ENCODE data around the gene MAP3K5. TPM values are rescaled to one million over a fixed set of nuclear protein-coding genes. Genes with fewer than 3 reads are reported as not detected.
"Not testable (repeated sequence)": the region's sequence is repeated elsewhere in the genome, so short reads cannot be mapped to it uniquely, and the experiment has no call there.

The MAP3K5 gene
- total and polyA plus RNA-seq, 9 of the 15 experiments (the other 6 are each of a cell fraction or from before 2014, with no cell fraction given): 2.2 to 13.0 (median 9.9) TPM

DNA sequence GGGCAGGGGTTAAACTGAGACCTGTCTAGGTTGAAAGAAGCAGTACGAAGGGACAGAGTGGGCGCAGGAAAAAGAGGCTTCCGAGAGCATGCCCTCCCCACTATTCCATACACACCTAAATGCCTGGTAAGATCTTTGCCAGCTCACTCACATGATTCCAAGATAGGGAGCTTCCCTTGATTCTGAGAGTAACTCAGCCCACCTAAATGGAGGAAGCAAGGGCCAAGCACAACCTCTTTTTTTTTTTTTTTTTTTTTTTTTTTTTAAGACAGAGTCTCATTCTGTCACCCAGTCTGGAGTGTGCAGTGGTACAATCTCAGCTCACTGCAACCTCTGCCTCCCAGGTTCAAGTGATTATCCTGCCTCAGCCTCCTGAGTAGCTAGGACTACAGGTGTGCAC is 2.8 kb downstream of the MAP3K5 start:
- H3K36me3 ChIP-seq (ENCODE audit: control insufficient read depth, insufficient read depth, low read length); intact Hi-C loops (cut with micrococcal nuclease); in situ Hi-C loops (cut with MboI); DNase-seq (ENCODE audit: extremely low read depth in 1 of 4, low spot score in 3 of 4); FAIRE-seq; H3K27me3 ChIP-seq (ENCODE audit: control insufficient read depth in 2 of 2, insufficient read depth in 2 of 2, low read length in 2 of 2); BruUV-seq (replicated peaks); H3K9ac ChIP-seq (ENCODE audit: insufficient read depth in 1 of 2, low read depth in 2 of 2, low read length in 2 of 2); ATAC-seq; H3K9me1 ChIP-seq (ENCODE audit: control insufficient read depth, insufficient read depth, low read length); H3K27ac ChIP-seq (ENCODE audit: extremely low read depth, low read depth, low read length); H3K9me3 ChIP-seq (replicated peaks; ENCODE audit: control insufficient read depth, insufficient read depth, low read depth, low read length); H2AFZ ChIP-seq (ENCODE audit: low read depth, low read length); H4K20me1 ChIP-seq (replicated peaks; ENCODE audit: control insufficient read depth, insufficient read depth, low read length): not testable (repeated sequence)
- CTCF ChIA-PET (ENCODE audit: low intra/inter-chr PET ratio): interaction anchor here (0.5 kb wide), 1 partner anchor 179 kb away, joined by 3 read pairs; no protein-coding TSS in a partner anchor
- 68% methylated on average over 3 of the region's 3 CpGs for WGBS (ENCODE audit: insufficient coverage, low coverage, missing lambda C conversion rate)
- H3K4me1 ChIP-seq (replicated peaks in 1 of 2; ENCODE audit: control insufficient read depth in 2 of 2, insufficient read depth in 2 of 2, low read length in 2 of 2): peaks cover 21 to 29% of the 10 kb centered on the region in 2 experiments
- peak overlapping the region; percentile 89 for H3K4me2 ChIP-seq (ENCODE audit: insufficient read depth, low read length)
- H3K79me2 ChIP-seq (ENCODE audit: control insufficient read depth, insufficient read depth, low read length): peaks cover 76% of the 10 kb centered on the region
- POLR2A ChIA-PET: interaction anchor here (0.8 to 1.2 kb wide), 3 partner anchors 27 to 145 kb away, joined by 4 read pairs; no protein-coding TSS in a partner anchor
- H3K4me3 ChIP-seq: peak overlapping the region; percentile 63

DNA sequence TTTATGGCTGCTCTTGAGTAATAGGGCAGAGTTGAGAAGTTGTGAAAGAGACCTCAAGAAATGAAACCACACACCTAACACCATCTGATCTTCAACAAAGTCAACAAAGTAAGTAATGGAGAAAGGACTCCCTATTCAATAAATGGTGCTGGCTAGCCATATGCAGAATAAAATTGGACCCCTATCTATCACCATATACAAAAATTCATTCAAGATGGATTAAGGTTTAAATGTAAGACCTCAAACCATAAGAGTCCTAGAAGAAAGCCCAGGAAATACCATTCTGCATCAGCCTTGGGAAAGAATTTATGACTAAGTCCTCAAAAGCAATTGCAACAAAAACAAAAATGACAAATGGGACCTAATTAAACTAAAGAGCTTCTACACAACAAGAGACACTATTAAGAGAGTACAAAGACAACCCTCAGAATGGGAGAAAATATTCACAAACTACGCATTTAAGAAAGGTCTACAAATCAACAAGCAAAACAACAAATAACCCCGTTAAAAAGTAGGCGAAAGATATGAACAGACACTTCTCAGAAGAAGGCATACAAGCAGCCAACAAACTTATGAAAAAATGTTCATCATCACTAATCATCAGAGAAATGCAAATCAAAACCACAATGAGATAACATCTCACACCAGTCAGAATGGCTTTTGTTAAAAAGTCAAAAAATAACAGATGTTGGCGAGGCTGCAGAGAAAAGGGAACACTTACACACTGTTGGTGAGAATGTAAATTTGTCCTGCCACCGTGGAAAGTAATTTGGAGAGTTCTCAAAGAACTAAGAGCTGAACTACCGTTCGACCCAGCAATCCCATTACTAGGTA is 4.0 kb downstream of the MAP3K5 start:
- ChIA-PET POLR2A (interaction anchor here (0.8 to 2.4 kb wide), 2 partner anchors 12 to 143 kb away, joined by 4 to 10 read pairs; no protein-coding TSS in a partner anchor), CTCF (ENCODE audit: low intra/inter-chr PET ratio) (no interaction called here)
- 24% methylated on average over 7 of the region's 7 CpGs for WGBS (ENCODE audit: insufficient coverage, low coverage, missing lambda C conversion rate)
- H3K4me1 ChIP-seq (replicated peaks in 1 of 2; ENCODE audit: control insufficient read depth in 2 of 2, insufficient read depth in 2 of 2, low read length in 2 of 2): peaks cover 24 to 38% of the 10 kb centered on the region in 2 experiments
- ATAC-seq: no peak
- no peak for DNase-seq (ENCODE audit: extremely low read depth in 1 of 4, low spot score in 3 of 4)
- peak overlapping the region in 1 of 2 experiments; percentile 12; a peak in 1 of 4 replicates for H3K9ac ChIP-seq (ENCODE audit: insufficient read depth in 1 of 2, low read depth in 2 of 2, low read length in 2 of 2)
- intact Hi-C loops (cut with micrococcal nuclease) (no loop called here), in situ Hi-C loops (cut with MboI) (no loop called here)
- no peak overlapping the region for H3K27ac ChIP-seq (ENCODE audit: extremely low read depth, low read depth, low read length)
- no peaks in the 10 kb centered on the region for H3K9me3 ChIP-seq (replicated peaks; ENCODE audit: control insufficient read depth, insufficient read depth, low read depth, low read length)
- H3K36me3 ChIP-seq (ENCODE audit: control insufficient read depth, insufficient read depth, low read length): peaks cover 9% of the 10 kb centered on the region; the same call in 2 of the 3 replicates
- H3K4me2 ChIP-seq (ENCODE audit: insufficient read depth, low read length): peak overlapping the region; percentile 89
- H3K79me2 ChIP-seq (ENCODE audit: control insufficient read depth, insufficient read depth, low read length): peaks cover 88% of the 10 kb centered on the region
- H3K4me3 ChIP-seq: no peak overlapping the region
- 0 out of 2 replicates have a peak, but pooled peaks cover 4% of the 10 kb centered on the region for H4K20me1 ChIP-seq (replicated peaks; ENCODE audit: control insufficient read depth, insufficient read depth, low read length)
- BruUV-seq (replicated peaks): TSS peak; percentile 11
- FAIRE-seq: no peak
- no peak overlapping the region for H2AFZ ChIP-seq (ENCODE audit: low read depth, low read length)
- no peaks in the 10 kb centered on the region for H3K9me1 ChIP-seq (ENCODE audit: control insufficient read depth, insufficient read depth, low read length)
- no peaks in the 10 kb centered on the region; a peak in 1 of 5 replicates for H3K27me3 ChIP-seq (ENCODE audit: control insufficient read depth in 2 of 2, insufficient read depth in 2 of 2, low read length in 2 of 2)
- TF ChIP-seq HDAC1 (IDR thresholded peaks at IDR 0.05): 0 out of 4 replicates have a peak, but pooled peaks of 1 of the 2 experiments have one; percentile 23
- TF ChIP-seq, protein P1, sequence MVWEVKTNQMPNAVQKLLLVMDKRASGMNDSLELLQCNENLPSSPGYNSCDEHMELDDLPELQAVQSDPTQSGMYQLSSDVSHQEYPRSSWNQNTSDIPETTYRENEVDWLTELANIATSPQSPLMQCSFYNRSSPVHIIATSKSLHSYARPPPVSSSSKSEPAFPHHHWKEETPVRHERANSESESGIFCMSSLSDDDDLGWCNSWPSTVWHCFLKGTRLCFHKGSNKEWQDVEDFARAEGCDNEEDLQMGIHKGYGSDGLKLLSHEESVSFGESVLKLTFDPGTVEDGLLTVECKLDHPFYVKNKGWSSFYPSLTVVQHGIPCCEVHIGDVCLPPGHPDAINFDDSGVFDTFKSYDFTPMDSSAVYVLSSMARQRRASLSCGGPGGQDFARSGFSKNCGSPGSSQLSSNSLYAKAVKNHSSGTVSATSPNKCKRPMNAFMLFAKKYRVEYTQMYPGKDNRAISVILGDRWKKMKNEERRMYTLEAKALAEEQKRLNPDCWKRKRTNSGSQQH (CRISPR knock-in tag; IDR thresholded peaks at IDR 0.05): 0 out of 2 replicates have a peak, but pooled peaks have one; percentile 47
- no peak for TF ChIP-seq GATAD2B (IDR thresholded peaks at IDR 0.05; ENCODE audit: borderline replicate concordance)
- TF ChIP-seq HNRNPK (IDR thresholded peaks at IDR 0.05; ENCODE audit: low read depth, low read length, poor library complexity, severe bottlenecking): no peak
- no peak for TF ChIP-seq DDX20 (tag; IDR thresholded peaks at IDR 0.05; ENCODE audit: low read depth)
- TF ChIP-seq SETDB1 (IDR thresholded peaks at IDR 0.05; ENCODE audit: low read length): no peak
- no peak for TF ChIP-seq GABPB2 (CRISPR knock-in tag; conservative IDR thresholded peaks at IDR 0.05)
- TF ChIP-seq ETV1 (tag; conservative IDR thresholded peaks at IDR 0.05; ENCODE audit: low read depth): no peak
- no peak for TF ChIP-seq ZNF408 (CRISPR knock-in tag; IDR thresholded peaks at IDR 0.05; ENCODE audit: low read depth)
- TF ChIP-seq, protein P2, sequence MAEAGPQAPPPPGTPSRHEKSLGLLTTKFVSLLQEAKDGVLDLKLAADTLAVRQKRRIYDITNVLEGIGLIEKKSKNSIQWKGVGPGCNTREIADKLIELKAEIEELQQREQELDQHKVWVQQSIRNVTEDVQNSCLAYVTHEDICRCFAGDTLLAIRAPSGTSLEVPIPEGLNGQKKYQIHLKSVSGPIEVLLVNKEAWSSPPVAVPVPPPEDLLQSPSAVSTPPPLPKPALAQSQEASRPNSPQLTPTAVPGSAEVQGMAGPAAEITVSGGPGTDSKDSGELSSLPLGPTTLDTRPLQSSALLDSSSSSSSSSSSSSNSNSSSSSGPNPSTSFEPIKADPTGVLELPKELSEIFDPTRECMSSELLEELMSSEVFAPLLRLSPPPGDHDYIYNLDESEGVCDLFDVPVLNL (CRISPR knock-in tag; IDR thresholded peaks at IDR 0.05; ENCODE audit: low read depth): no peak
- no peak for TF ChIP-seq PHB2 (IDR thresholded peaks at IDR 0.05; ENCODE audit: low read depth)
